Aorta (tissue), 5 donors: ENCODE measurements around the gene PUS7L. TPM values are rescaled to one million over a fixed set of nuclear protein-coding genes. Genes with fewer than 3 reads are reported as not detected.
A peak's percentile ranks its signal among the peaks of the same experiment; 100 is the strongest.

Experiments
- ATAC-seq: fragments of 200-7000 bp; cut with Tn5 transposase; one replicate; pipeline ENCODE4 v1.9.1; 2022; ENCODE audit warnings: moderate library complexity; ENCODE audit not compliant: low FRiP score
- DNase-seq, 2 donors: peaks; one replicate each; pipeline ENCODE4 v3.0.0-alpha.2; 2020
- H3K27ac ChIP-seq, 2 donors: one replicate each; pipeline ENCODE4 v1.5.1; 2013; ENCODE audit warnings: low read length in 2 of 2, mild to moderate bottlenecking in 2 of 2, moderate library complexity in 2 of 2, control low read depth in 1 of 2, inconsistent platforms in 1 of 2, low read depth in 1 of 2
- H3K27me3 ChIP-seq, 2 donors: one replicate each; pipeline ENCODE4 v1.6.1; 2013; ENCODE audit warnings: control low read depth in 1 of 2, low read length in 1 of 2, mild to moderate bottlenecking in 1 of 2, moderate library complexity in 1 of 2; ENCODE audit not compliant: insufficient read depth in 2 of 2, control insufficient read depth in 1 of 2
- H3K36me3 ChIP-seq, 2 donors: one replicate each; pipeline ENCODE4 v1.6.1; 2013; ENCODE audit warnings: control low read depth in 1 of 2, low read length in 1 of 2, mild to moderate bottlenecking in 1 of 2; ENCODE audit not compliant: insufficient read depth in 2 of 2, control insufficient read depth in 1 of 2
- H3K4me1 ChIP-seq, 2 donors: one replicate each; pipeline ENCODE4 v1.6.1; 2013; ENCODE audit warnings: low read length in 2 of 2, control low read depth in 1 of 2, mild to moderate bottlenecking in 1 of 2, moderate library complexity in 1 of 2; ENCODE audit not compliant: insufficient read depth in 2 of 2, control insufficient read depth in 1 of 2
- H3K4me3 ChIP-seq, 2 donors: one replicate each; pipeline ENCODE4 v1.5.1; 2013; ENCODE audit warnings: low read length in 2 of 2, control low read depth in 1 of 2, mild to moderate bottlenecking in 1 of 2
- H3K9me3 ChIP-seq: one replicate; pipeline ENCODE4 v1.6.1; 2013; ENCODE audit warnings: mild to moderate bottlenecking, low read length; ENCODE audit not compliant: control insufficient read depth
- WGBS, 2 donors: extraction: QIAGEN DNeasy Blood & Tissue Kit; methylation state at CpG; one replicate each; pipeline ENCODE4 v1.1.7; 2013; 5-methylcytosine and 5-hydroxymethylcytosine counted together
- intact Hi-C, 2 donors: fragments of 100-400 bp; cut with DNase I; formaldehyde crosslinking; loops; one replicate each; pipeline versions ENCODE4 v1.14.2 to v1.15.0; 2022
- long read RNA-seq, 2 donors: library from polyadenylated mRNA; unstranded; transcript quantifications; one replicate each; pipeline ENCODE4 v2.0.0, GENCODE V29; 2020 to 2021
- polyA plus RNA-seq, 2 donors: library from polyadenylated mRNA; stranded (reverse); fragments of 200-250 nt; gene quantifications; one replicate each; pipeline ENCODE4 v1.2.3, GENCODE V29; 2013
- total RNA-seq, 2 donors: library from RNA; stranded (reverse); fragmentation: NEBNext Ultra II Directional; extraction: Animal tissue kit (Norgen Biotek cat#: 25700); gene quantifications; one replicate each; pipeline ENCODE4 v1.2.1, GENCODE V29; 2021
- donor health status: healthy with polysubstance abuse.
- donor health status: Bipolar disorder and iron deficiency.
- donor health status: DM: no; HTN: no; CAD: no.
- donor health status: DM: no; HTN: no; CAD: no.
- donor health status: DM: yes; HTN: yes; CAD: no.

PUS7L gene
- 10 to 100 TPM; 12.9 to 13.7 TPM for total RNA-seq
- 1 to 10 TPM; 1.9 to 5.4 TPM for polyA plus RNA-seq
- long read RNA-seq, donor 1, partial matches to known transcripts, result 15 of 24 reads
- long read RNA-seq, donor 1, other reads (novel, unspliced or antisense), result 6 of 24 reads
- long read RNA-seq, donor 2, partial matches to known transcripts, result 2 of 5 reads
- long read RNA-seq, donor 2, other reads (novel, unspliced or antisense), result 1 of 5 reads

DNA sequence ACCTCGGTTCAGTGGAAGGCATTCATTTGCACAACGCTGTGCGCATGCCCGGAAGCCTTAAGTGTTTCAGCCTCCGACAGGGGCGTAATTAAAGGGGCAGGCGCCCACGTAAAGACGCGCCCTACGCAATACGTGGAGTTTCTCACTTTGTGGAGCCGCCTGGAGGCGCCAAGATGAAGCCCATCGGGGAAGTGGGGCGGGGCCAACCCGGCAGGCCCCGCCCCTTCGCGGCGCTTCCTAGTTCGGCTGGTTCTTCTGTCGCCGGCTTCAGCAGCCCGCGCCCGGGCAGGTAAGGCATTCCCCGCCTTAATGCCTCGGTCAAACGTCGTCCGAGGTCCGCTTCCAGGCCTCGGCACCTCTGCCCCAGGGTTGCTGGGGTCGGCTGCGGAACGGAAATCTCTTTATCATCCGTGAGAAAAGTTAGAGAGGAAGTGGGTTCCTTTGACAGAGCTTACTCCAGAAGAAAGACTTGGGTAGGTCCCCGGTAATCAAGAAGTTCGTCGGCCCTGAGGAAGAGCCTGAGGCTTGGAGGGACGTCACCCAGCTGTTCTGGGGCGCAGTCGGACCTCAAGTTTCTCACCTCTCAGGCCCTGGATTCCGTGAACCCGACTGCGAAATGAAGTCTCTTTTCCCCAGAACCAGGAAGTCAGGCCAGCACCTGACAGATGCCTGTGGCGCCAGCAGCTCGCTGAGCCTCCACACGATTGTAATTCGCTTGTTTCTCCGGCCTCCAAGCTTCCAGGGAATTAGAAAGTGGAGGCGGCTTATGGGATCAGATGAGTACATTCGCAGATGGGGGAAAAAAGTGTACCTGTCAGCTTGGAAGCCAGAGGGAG, at the start of gene PUS7L, which contains the start of gene IRAK4:
Gene PUS7L (minus strand): TSS at position 63 of the 836 bp plus-strand sequence. CDS start 3,545 bp downstream, outside the sequence.
Gene IRAK4 (plus strand): TSS at position 224 of the 836 bp plus-strand sequence. CDS start 9,161 bp downstream, outside the sequence.
- intact Hi-C loops, result no loop called here
- Histone ChIP-seq H3K27me3 (no peaks in the 10 kb centered on the region), H3K4me1 (peaks cover 6 to 7% of the 10 kb centered on the region in 2 donors), H3K36me3 (no peaks in the 10 kb centered on the region), H3K4me3 (peak within 1 kb of the TSS; percentile 71 to 98), H3K9me3 (no peaks in the 10 kb centered on the region), H3K27ac (peak within 1 kb of the TSS in 1 of 2 donors; percentile 72)
- ATAC-seq, result peak; percentile 100
- 0 to 1% methylated on average over 54 of the region's 54 CpGs for WGBS, 2 donors
- DNase-seq, result peak; percentile 96 to 98

DNA sequence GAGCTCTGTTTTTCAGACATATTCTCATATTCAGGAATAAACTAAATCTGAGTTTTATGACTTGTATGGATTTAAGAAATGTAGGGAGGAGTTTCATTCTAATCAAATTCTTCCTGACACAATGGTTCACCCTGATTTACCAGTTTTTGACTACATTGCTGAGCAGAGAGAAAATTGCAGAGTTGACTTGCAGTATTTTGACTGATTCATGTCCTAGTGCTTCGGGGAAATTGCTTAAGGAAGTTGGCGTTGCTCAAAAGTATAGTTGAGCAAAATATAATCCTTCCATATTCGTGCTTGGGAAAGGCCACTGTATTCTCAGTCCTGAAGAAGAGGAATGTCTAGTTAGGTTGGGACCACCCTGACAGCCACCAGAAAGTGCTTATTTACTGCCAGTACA, 48.8 kb upstream of the PUS7L start:
- Histone ChIP-seq H3K4me3 (no peak overlapping the region), H3K4me1 (no peaks in the 10 kb centered on the region), H3K9me3 (no peaks in the 10 kb centered on the region), H3K27me3 (no peaks in the 10 kb centered on the region), H3K27ac (no peak overlapping the region), H3K36me3 (no peaks in the 10 kb centered on the region)
- intact Hi-C loops, result loop anchor here in 1 of 2 donors (5.0 to 10.0 kb wide), 2 partner anchors 45 to 77 kb away; no protein-coding TSS in a partner anchor
- ATAC-seq (no peak), DNase-seq (no peak)
- WGBS, 2 donors, result 70 to 73% methylated on average over 3 of the region's 3 CpGs

DNA sequence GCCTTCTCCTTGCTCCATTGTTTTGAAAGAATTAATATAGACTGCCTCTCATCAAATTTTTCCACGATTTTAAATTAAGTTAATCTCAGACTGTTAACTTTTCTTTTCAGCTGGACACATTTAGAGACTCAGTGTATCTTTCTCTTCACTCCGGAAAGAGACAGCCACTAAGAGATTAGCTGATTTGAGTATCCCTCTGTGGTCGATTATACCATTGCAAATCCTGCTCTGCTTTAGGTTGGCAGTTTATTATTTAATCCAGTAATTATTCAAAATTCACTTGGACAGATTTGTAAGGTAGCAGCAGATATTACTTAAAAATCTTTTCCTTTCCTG, 48.1 kb upstream of the PUS7L start:
- H3K36me3 ChIP-seq, result no peaks in the 10 kb centered on the region
- no peaks in the 10 kb centered on the region for H3K9me3 ChIP-seq
- intact Hi-C loops, result loop anchor here (1.0 to 10.0 kb wide), 3 partner anchors 30 to 78 kb away; partner anchors contain the start of gene TMEM117 (in 1 of the 2)
- H3K27me3 ChIP-seq, result no peaks in the 10 kb centered on the region
- DNase-seq (no peak), ATAC-seq (no peak)
- WGBS, 2 donors, result 2 to 3% methylated on average over 3 of the region's 3 CpGs
- H3K27ac ChIP-seq, result peak overlapping the region in 1 of 2 donors; percentile 12
- H3K4me1 ChIP-seq, result no peaks in the 10 kb centered on the region
- peak overlapping the region; percentile 84 to 89 for H3K4me3 ChIP-seq

DNA sequence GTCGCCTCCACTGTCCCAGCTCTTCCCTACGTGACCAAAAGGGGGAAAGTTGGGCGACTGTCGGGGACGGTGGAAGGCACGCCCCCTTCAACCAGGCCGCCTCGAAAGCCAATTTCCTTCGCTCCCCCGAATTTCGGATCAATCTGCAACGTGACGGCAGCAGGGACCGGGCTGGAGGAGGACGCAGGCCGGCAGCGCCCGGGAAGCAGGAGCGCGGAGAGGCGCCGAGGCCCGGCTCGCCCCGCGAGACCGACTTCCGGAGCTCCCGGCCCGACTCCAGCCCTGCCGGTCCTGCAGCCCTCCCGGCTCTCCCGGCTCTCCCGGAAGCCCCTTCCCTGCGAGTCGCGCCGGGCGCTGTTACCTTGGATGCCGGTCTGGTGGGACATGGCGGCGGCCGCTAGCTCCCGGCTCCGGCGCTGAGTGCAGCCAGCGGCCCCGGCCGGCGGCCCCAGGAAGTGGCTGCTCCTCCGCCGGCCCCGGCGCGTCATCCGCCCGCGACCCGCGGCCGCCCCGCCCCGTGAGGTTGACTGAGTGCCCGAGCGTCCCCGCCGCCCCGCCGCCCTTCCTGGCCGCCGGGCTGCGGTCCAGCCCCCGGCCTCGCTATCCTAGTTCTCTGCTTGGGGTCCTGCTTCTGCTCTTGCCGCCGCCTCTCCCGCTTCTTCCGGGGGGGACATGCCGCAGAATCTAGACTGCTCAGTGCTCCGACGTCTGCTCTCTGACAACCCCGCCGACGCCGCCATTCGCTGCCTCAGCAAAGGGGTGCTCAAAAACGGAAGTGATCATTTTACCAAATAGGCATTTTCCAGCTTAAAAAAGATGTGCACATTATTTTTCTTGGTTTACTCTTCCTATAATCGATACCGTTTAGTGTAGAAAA, 47.5 kb upstream of the PUS7L start, which contains the start of gene TWF1:
Gene TWF1 (minus strand): TSS at position 458 of the 877 bp plus-strand sequence. CDS start 72 bp downstream, at position 386.
- Histone ChIP-seq H3K4me1 (no peaks in the 10 kb centered on the region), H3K27me3 (no peaks in the 10 kb centered on the region), H3K27ac (peak within 1 kb of the TSS; percentile 69 to 91), H3K4me3 (peak within 1 kb of the TSS; percentile 84 to 89), H3K36me3 (no peaks in the 10 kb centered on the region), H3K9me3 (no peaks in the 10 kb centered on the region)
- intact Hi-C loops, result loop anchor here (1.0 to 10.0 kb wide), 3 partner anchors 30 to 79 kb away; partner anchors contain the start of gene TMEM117 (in 1 of the 2)
- peak; percentile 99 for ATAC-seq
- 0 to 1% methylated on average over 65 to 89 of the region's 89 CpGs for WGBS, 2 donors
- peak; percentile 92 to 97 for DNase-seq

DNA sequence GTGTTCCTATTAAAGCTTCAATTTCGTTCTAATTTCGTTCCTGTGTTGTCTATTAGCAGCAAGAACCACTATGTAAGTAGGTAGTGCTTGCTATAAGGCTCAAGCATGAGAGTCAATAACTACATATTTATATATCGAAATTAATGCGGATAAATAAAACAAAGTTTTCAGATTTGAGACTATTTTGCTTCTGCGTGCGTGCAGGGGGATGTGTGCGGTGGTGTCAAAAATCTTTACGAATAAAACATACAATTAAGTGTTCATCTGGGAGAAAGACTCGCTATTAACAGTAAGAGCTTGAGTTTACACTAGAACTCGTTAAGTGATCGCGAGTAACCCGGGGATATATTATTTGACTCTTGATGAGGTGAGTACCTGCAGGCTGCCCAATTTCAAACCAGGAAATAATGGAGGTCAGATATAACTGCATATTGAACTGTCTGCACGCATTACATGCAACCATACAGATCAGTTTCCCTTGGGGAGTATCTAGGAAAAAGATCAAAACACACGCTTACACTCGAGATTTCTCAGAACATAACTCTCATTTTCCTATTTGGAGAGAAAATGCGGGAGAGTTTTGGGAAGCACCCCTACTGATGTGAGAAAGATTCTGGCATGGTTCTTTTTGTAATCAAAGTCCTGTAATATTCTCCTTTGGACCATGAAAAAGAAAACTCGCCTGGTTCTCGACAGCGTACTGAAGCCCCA, 46.7 kb upstream of the PUS7L start:
- Histone ChIP-seq H3K4me1 (no peaks in the 10 kb centered on the region), H3K4me3 (peak overlapping the region; percentile 84 to 89), H3K27me3 (no peaks in the 10 kb centered on the region), H3K27ac (peak overlapping the region; percentile 69 to 91), H3K36me3 (no peaks in the 10 kb centered on the region), H3K9me3 (no peaks in the 10 kb centered on the region)
- DNase-seq, result no peak
- no peak for ATAC-seq
- WGBS, 2 donors, result 3 to 6% methylated on average over 20 of the region's 20 CpGs
- intact Hi-C loops, result loop anchor here in 1 of 2 donors (5.0 to 10.0 kb wide), 2 partner anchors 43 to 79 kb away; no protein-coding TSS in a partner anchor

DNA sequence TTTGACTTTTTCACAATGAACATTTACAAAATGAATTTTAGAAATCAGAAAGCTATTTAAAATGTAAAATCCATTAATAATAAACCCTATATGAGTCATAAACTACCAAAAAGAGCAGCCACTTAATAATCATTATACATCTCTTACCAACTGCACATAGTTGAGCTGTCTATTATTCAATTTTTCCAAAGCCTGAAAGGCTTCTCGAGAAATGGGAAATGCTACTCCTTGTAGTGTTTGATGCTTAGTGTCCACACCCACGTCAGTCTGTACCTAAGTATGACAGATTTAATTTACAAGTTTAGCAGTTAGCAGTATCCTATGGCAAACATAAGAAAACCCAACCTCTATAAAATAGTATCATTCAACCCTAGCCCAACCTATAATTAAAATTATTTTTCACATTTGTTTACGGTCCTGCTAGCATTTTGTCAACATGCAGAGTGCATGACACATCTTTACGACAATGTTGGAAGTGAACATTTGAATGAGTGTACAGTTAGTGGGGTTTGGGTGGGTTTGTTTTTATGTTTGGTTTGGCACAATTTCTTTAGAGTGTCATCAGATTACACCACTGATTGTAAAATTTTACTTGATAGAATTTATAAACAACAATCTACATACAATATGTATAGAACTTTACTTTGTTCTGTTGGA, 39.1 kb upstream of the PUS7L start:
- no peaks in the 10 kb centered on the region for H3K36me3 ChIP-seq
- WGBS, 2 donors, result 83% methylated on average over 4 of the region's 4 CpGs

DNA sequence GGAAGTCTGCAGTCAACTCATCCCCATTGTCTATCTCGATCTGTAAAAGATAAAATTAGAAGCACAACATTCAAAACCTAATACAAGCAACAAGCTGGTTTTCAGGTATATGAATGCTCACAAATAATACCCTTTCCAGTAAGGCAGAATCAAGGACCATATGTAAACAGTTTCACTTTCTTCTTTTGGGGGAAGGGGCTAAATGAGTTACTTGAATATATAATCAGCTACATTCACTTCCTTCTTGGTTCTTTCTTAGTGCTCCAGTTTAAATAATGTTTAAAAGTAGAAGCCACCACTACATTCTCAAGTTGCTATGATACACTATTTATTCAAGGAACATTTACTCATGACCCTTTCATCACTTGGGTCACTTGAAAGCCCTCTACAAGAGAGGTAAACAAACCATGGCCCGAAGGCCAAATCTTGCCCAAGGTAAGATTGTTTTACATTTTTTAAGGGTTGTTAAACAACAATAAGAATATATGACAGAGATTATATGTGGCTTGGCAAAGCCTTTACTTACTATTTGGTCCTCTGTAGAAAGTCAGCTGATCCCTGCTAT, 37.2 kb upstream of the PUS7L start:
- ATAC-seq (no peak), DNase-seq (no peak)
- no peaks in the 10 kb centered on the region for H3K27me3 ChIP-seq
- H3K9me3 ChIP-seq, result no peaks in the 10 kb centered on the region
- 37 to 55% methylated on average over 2 of the region's 2 CpGs for WGBS, 2 donors
- intact Hi-C loops, result no loop called here
- H3K36me3 ChIP-seq, result no peaks in the 10 kb centered on the region
- no peak overlapping the region for H3K27ac ChIP-seq
- no peak overlapping the region for H3K4me3 ChIP-seq
- H3K4me1 ChIP-seq, result no peaks in the 10 kb centered on the region

More for the DNA sequence above, 39.1 kb upstream of the PUS7L start:
- ATAC-seq (no peak), DNase-seq (no peak)
- no peaks in the 10 kb centered on the region for H3K9me3 ChIP-seq
- intact Hi-C loops, result no loop called here
- H3K27me3 ChIP-seq, result no peaks in the 10 kb centered on the region
- no peaks in the 10 kb centered on the region for H3K4me1 ChIP-seq
- H3K27ac ChIP-seq, result no peak overlapping the region
- no peak overlapping the region for H3K4me3 ChIP-seq
